Measurements from ENCODE around the gene GNG7.

- no peak for TF ChIP-seq L3MBTL2 (conservative IDR thresholded peaks at IDR 0.05)
- no peak for TF ChIP-seq SP1 (IDR thresholded peaks at IDR 0.05)
- TF ChIP-seq ARNT (IDR thresholded peaks at IDR 0.05) = no peak
- TF ChIP-seq CTBP1 (IDR thresholded peaks at IDR 0.05; ENCODE audit: borderline replicate concordance) = no peak
- TF ChIP-seq SUZ12 (IDR thresholded peaks at IDR 0.05) = no peak
- TF ChIP-seq LEF1 (IDR thresholded peaks at IDR 0.05; ENCODE audit: borderline replicate concordance) = no peak
- TF ChIP-seq FOXK2 (IDR thresholded peaks at IDR 0.05) = no peak
- no peak for TF ChIP-seq NFRKB (IDR thresholded peaks at IDR 0.05)
Measured at GRCh38 chr19:2734589-2735288, 32.2 kb upstream of the GNG7 start.
